Neural cell (in vitro differentiated cells): ENCODE results near the gene PCIF1. TPM values are rescaled to one million over a fixed set of nuclear protein-coding genes. Genes with fewer than 3 reads are reported as not detected.

ENCODE experiments used
- H2AFZ ChIP-seq: fragments of 200-600, 300-800 bp; sonication (generic), shearing (Covaris generic); 2 replicates; pipeline ENCODE4 v1.6.0; 2014; ENCODE audit warnings: low read depth, mild to moderate bottlenecking, antibody characterized with exemption, low read length, moderate library complexity
- H3F3A ChIP-seq: fragments of 200-600 bp; shearing (Covaris generic); 2 replicates; pipeline ENCODE4 v1.6.1; 2016; ENCODE audit warnings: mild to moderate bottlenecking, moderate library complexity, mixed read lengths, antibody characterized with exemption, low read length; ENCODE audit not compliant: insufficient read depth, poor library complexity, severe bottlenecking
- H3K27ac ChIP-seq: fragments of 200-600, 300-800 bp; sonication (generic), shearing (Covaris generic); 2 replicates; pipeline ENCODE4 v1.5.1; 2014; ENCODE audit warnings: mild to moderate bottlenecking, low read length, moderate library complexity
- H3K27me3 ChIP-seq: fragments of 300-800, 200-600 bp; sonication (generic), shearing (Covaris generic); 2 replicates; pipeline ENCODE4 v1.6.0; 2014; ENCODE audit warnings: mild to moderate bottlenecking, low read depth, low read length, moderate library complexity; ENCODE audit not compliant: insufficient read depth
- H3K36me3 ChIP-seq: fragments of 300-800, 200-600 bp; sonication (generic), shearing (Covaris generic); 2 replicates; pipeline ENCODE4 v1.5.1; 2014; ENCODE audit warnings: mild to moderate bottlenecking, antibody characterized with exemption, low read length, moderate library complexity; ENCODE audit not compliant: insufficient read depth
- H3K4me2 ChIP-seq: fragments of 300-800, 200-600 bp; sonication (generic), shearing (Covaris generic); 2 replicates; pipeline ENCODE4 v1.6.0; 2014; ENCODE audit warnings: mild to moderate bottlenecking, low read length
- H3K4me3 ChIP-seq: fragments of 300-800, 200-600 bp; sonication (generic), shearing (Covaris generic); 2 replicates; pipeline ENCODE4 v1.5.1; 2014; ENCODE audit warnings: mild to moderate bottlenecking, low read length, moderate library complexity
- H3K79me2 ChIP-seq: fragments of 200-600 bp; shearing (Covaris generic); replicated peaks from 2 replicates; pipeline ENCODE4 v1.6.0; 2014; ENCODE audit warnings: mild to moderate bottlenecking, low read length, moderate library complexity; ENCODE audit not compliant: insufficient read depth
- H3K9ac ChIP-seq: fragments of 300-800, 200-600 bp; sonication (generic), shearing (Covaris generic); 2 replicates; pipeline ENCODE4 v1.6.1; 2016; ENCODE audit warnings: mild to moderate bottlenecking, low read length, mixed read lengths
- H3K9me2 ChIP-seq: fragments of 200-600 bp; shearing (Covaris generic); 2 replicates; pipeline ENCODE4 v1.6.1; 2016; ENCODE audit warnings: mild to moderate bottlenecking, low read length, mixed read lengths; ENCODE audit not compliant: insufficient read depth
- H3K9me3 ChIP-seq: fragments of 200-600, 300-800 bp; sonication (generic), shearing (Covaris generic); 2 replicates; pipeline ENCODE4 v1.6.1; 2016; ENCODE audit warnings: mild to moderate bottlenecking, mixed run types, low read length, moderate library complexity, mixed read lengths
- H4K20me1 ChIP-seq: fragments of 200-600 bp; shearing (Covaris generic); 2 replicates; pipeline ENCODE4 v1.6.1; 2016; ENCODE audit warnings: mild to moderate bottlenecking, mixed run types; ENCODE audit not compliant: insufficient read depth
- EP300 ChIP-seq: fragments of 450-650 bp; conservative IDR thresholded peaks from 2 replicates; pipeline ENCODE4 v1.6.1; 2014; ENCODE audit warnings: antibody characterized with exemption, mild to moderate bottlenecking, moderate library complexity; ENCODE audit not compliant: poor library complexity, severe bottlenecking
- EZH2 ChIP-seq: fragments of 200-600, 300-800 bp; shearing (Covaris generic), sonication (generic); IDR thresholded peaks from 2 replicates; pipeline ENCODE4 v1.6.1; 2014; ENCODE audit warnings: antibody characterized with exemption, low read length, borderline replicate concordance, mild to moderate bottlenecking; ENCODE audit not compliant: insufficient read depth, poor library complexity, severe bottlenecking
- MXI1 ChIP-seq: fragments of 450-650 bp; conservative IDR thresholded peaks from 2 replicates; pipeline ENCODE4 v1.6.1; 2014; ENCODE audit warnings: antibody characterized with exemption, mild to moderate bottlenecking; ENCODE audit not compliant: poor library complexity, severe bottlenecking
- POLR2AphosphoS5 ChIP-seq: IDR thresholded peaks from 2 replicates; pipeline ENCODE4 v1.6.1; 2012
- SMC3 ChIP-seq: fragments of 450-650 bp; conservative IDR thresholded peaks from 2 replicates; pipeline ENCODE4 v1.6.1; 2014; ENCODE audit warnings: antibody characterized with exemption, mild to moderate bottlenecking, moderate library complexity; ENCODE audit not compliant: poor library complexity
- TAF1 ChIP-seq: IDR thresholded peaks from 2 replicates; pipeline ENCODE4 v1.6.1; 2012; ENCODE audit warnings: low read depth
- polyA plus RNA-seq: library from polyadenylated mRNA; depleted of rRNA; stranded (reverse); fragments of >200 nt; gene quantifications from 2 replicates; pipeline ENCODE4 v1.2.3, GENCODE V29; 2014
- TF ChIP-seq, protein P1 (sequence below): fragments of 450-650 bp; IDR thresholded peaks from 2 replicates; pipeline ENCODE4 v1.5.1; 2014; ENCODE audit warnings: antibody characterized with exemption, mild to moderate bottlenecking, moderate library complexity; ENCODE audit not compliant: poor library complexity, severe bottlenecking

PCIF1 gene
- polyA plus RNA-seq, 1 donor from 2014 or later = 28.3 TPM

DNA sequence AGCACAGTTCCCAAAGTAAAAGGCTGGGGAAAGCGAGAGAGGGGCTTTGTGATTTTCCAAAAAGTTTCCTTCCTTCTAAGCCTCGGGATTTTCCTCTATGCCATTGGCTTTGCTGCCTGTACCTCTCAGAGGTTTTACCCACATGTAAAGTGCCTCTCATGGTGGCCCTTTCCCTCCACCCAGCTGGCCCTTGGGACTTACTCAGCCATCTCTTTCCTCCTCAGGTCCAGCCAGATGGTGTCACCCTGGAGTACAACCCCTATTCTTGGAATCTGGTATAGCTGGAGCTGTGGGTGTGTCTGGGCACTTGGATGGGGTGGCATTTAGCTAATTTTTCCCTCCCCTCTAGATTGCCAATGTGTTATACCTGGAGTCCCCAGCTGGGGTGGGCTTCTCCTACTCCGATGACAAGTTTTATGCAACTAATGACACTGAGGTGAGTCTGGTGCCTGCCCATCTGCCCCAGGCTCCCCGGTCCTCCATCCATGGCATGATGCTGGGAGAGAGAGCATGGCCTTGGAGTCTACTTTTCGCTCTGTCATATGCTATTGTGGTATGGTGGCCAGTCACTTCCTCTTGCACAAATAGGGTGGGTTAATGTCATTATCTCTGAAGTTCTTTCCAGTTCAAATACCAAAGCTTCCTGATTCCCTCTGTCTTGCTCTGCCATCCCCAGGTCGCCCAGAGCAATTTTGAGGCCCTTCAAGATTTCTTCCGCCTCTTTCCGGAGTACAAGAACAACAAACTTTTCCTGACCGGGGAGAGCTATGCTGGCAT, 42.2 kb upstream of the PCIF1 start:
- Histone ChIP-seq H2AFZ (no peak overlapping the region), H3F3A (no peaks in the 10 kb centered on the region), H3K4me2 (peak overlapping the region; percentile 70), H3K27ac (no peak overlapping the region), H3K36me3 (no peaks in the 10 kb centered on the region), H3K27me3 (no peaks in the 10 kb centered on the region), H3K9ac (peak overlapping the region; percentile 88), H3K79me2 (no peaks in the 10 kb centered on the region), H3K9me3 (no peaks in the 10 kb centered on the region), H4K20me1 (no peaks in the 10 kb centered on the region), H3K9me2 (no peaks in the 10 kb centered on the region), H3K4me3 (peak overlapping the region; percentile 98)
- TF ChIP-seq EZH2 (no peak), TAF1 (no peak), SMC3 (no peak)
- TF ChIP-seq, protein P1, sequence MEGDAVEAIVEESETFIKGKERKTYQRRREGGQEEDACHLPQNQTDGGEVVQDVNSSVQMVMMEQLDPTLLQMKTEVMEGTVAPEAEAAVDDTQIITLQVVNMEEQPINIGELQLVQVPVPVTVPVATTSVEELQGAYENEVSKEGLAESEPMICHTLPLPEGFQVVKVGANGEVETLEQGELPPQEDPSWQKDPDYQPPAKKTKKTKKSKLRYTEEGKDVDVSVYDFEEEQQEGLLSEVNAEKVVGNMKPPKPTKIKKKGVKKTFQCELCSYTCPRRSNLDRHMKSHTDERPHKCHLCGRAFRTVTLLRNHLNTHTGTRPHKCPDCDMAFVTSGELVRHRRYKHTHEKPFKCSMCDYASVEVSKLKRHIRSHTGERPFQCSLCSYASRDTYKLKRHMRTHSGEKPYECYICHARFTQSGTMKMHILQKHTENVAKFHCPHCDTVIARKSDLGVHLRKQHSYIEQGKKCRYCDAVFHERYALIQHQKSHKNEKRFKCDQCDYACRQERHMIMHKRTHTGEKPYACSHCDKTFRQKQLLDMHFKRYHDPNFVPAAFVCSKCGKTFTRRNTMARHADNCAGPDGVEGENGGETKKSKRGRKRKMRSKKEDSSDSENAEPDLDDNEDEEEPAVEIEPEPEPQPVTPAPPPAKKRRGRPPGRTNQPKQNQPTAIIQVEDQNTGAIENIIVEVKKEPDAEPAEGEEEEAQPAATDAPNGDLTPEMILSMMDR = peak; percentile 16

DNA sequence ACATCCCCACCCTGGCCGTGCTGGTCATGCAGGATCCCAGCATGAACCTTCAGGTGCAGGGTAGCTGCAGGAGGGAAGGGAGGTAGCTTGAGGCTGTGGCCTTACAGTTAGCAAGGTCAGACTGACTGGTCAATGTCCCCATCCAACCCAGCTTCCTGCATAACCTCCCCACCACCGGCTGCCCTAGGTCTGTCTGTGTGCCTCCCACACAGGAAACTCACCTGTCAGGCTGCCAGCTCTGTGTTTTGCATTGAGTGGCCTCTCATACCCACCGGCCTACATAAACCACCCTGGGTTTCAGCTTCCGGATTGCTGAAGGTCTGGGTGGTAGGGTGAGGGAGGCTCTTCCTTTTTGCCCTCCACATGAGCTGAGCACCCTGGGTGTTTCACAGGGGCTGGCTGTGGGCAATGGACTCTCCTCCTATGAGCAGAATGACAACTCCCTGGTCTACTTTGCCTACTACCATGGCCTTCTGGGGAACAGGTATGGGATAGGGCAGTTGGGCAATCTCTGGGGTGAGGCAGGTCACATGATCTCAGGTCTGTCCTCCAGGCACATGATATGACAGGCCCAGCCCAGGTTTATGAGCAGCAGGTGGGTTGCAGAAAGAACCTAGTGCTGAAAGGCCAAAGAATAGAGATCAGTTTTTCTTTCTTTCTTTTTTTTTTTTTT, 41.5 kb upstream of the PCIF1 start:
- Histone ChIP-seq H3K27ac (no peak overlapping the region), H3K4me2 (no peak overlapping the region), H3K9me3 (no peaks in the 10 kb centered on the region), H2AFZ (no peak overlapping the region), H3F3A (no peaks in the 10 kb centered on the region), H3K36me3 (no peaks in the 10 kb centered on the region), H3K9me2 (no peaks in the 10 kb centered on the region), H3K79me2 (no peaks in the 10 kb centered on the region), H4K20me1 (no peaks in the 10 kb centered on the region), H3K9ac (no peak overlapping the region), H3K27me3 (no peaks in the 10 kb centered on the region), H3K4me3 (no peak overlapping the region)
- TF ChIP-seq POLR2AphosphoS5 (no peak), MXI1 (no peak), TAF1 (no peak), EP300 (no peak), SMC3 (no peak)
- TF ChIP-seq, protein P1 = no peak

DNA sequence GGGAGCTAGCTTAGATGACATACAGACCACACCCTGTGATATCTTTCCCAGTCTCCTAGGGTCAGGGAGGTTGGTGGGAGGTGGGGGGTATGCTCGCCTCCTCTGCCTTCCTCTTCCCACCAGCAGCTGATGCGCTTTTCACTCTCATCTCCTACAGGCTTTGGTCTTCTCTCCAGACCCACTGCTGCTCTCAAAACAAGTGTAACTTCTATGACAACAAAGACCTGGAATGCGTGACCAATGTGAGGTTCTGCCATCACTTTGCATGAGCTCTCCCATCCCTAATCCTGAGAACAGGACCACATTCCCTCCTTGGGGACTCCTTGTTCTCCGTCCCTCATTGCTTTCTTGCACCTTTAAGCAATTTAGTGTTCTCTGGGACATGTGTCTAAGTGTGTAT, 40.7 kb upstream of the PCIF1 start:
- H3K9ac ChIP-seq = no peak overlapping the region
- no peaks in the 10 kb centered on the region for H4K20me1 ChIP-seq
- H3K4me2 ChIP-seq = no peak overlapping the region
- no peaks in the 10 kb centered on the region for H3K9me3 ChIP-seq
- no peaks in the 10 kb centered on the region for H3K79me2 ChIP-seq
- no peaks in the 10 kb centered on the region for H3K27me3 ChIP-seq
- TF ChIP-seq SMC3 = no peak
- H3K36me3 ChIP-seq = no peaks in the 10 kb centered on the region
- no peaks in the 10 kb centered on the region for H3K9me2 ChIP-seq
- no peak overlapping the region for H2AFZ ChIP-seq
- no peak overlapping the region for H3K4me3 ChIP-seq
- no peaks in the 10 kb centered on the region for H3F3A ChIP-seq
- no peak overlapping the region for H3K27ac ChIP-seq
